GM12873 (cell line): ENCODE measurements around the gene TAPT1.

Experiments used
- TF ChIP-seq, protein P1 (sequence below): IDR thresholded peaks from 2 replicates; pipeline ENCODE4 v1.5.1; 2012; ENCODE audit warnings: low read depth, mild to moderate bottlenecking, moderate library complexity, low read length, control low read depth; ENCODE audit not compliant: insufficient read depth; ENCODE audit errors: missing control alignments

The TAPT1 gene

DNA sequence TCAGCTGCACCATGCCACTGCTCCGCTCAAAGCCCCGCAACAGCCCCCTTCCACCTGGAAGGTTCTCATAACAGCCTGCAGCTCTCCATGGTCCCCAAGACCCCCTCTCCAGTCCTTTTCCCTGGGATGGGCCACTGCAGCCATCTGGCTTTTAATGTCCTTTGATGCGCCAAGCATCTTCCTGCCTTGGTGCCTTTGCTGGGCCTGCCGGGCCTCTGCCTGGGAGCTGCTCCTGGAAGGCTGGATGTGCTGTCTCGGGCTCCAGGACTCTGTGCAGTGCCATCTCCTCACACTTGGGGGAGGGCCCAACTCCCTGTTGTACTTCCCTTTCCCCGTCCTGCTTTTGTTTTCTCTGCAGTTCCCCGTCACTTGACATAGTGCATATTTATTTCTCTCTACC, 60.3 kb downstream of the TAPT1 start:
- TF ChIP-seq, protein P1, sequence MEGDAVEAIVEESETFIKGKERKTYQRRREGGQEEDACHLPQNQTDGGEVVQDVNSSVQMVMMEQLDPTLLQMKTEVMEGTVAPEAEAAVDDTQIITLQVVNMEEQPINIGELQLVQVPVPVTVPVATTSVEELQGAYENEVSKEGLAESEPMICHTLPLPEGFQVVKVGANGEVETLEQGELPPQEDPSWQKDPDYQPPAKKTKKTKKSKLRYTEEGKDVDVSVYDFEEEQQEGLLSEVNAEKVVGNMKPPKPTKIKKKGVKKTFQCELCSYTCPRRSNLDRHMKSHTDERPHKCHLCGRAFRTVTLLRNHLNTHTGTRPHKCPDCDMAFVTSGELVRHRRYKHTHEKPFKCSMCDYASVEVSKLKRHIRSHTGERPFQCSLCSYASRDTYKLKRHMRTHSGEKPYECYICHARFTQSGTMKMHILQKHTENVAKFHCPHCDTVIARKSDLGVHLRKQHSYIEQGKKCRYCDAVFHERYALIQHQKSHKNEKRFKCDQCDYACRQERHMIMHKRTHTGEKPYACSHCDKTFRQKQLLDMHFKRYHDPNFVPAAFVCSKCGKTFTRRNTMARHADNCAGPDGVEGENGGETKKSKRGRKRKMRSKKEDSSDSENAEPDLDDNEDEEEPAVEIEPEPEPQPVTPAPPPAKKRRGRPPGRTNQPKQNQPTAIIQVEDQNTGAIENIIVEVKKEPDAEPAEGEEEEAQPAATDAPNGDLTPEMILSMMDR = no peak

DNA sequence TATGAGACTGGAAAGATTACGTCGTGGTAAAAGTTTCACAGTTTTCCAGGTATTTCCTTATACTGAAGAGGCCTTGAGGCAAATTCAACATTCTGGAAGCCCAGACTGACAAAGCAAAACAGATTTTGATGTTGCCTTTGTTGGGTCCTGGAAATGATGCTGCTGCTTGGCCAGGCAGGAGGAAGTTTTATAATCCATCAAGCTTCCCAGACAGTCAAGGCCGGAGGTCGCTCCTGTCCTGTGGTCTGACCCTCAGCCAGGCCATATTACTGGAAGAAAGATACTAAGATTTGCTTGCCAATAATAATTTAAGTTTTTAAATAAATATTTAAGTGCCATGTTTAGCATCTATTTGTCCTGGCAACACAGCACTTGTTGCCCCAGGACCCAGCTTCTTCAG, 63.4 kb downstream of the TAPT1 start:
- TF ChIP-seq, protein P1 = no peak

DNA sequence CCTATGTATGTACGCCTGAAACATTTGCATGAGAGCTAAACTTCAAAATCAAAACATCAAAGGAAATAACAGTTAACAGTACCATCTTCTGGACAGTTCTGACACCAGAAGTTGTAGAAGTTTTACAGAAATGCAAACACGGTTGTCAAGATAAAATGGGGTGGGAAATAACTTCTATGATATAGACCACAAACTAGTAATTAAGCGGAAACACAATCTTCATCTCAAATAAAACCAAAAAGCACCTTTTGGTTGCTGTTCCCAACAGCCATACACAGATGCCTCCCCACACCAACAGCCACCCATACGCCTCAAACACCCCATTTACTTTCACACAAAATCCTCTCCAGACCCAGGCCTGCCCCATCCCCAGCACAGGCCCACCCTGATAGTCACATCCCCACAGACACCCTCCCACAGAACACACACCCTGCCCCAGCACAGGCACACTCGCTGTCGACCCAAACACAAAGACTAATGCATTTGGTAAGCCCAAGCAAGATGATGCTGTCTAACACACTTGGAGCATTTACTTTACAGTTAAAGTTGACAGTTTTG, 64.3 kb downstream of the TAPT1 start:
- TF ChIP-seq, protein P1 = no peak

DNA sequence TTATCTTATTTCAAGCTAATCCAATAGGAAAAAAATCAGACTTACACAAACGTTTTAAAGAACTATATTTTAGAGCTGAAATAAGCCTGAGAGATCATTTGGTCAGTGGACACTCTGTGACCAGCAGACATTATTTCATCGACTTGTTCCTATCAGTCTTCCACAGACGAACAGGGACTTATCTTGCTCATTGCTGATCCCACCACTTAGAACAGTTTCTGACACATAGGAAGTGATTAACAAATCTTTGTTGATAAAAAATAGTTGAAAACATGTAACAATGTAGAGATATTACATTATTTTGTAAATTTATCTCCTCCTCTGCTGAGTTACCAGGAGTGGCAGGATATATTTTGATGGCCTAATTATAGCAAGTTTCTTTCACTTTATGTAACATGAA, 65.8 kb downstream of the TAPT1 start:
- TF ChIP-seq, protein P1 = no peak

DNA sequence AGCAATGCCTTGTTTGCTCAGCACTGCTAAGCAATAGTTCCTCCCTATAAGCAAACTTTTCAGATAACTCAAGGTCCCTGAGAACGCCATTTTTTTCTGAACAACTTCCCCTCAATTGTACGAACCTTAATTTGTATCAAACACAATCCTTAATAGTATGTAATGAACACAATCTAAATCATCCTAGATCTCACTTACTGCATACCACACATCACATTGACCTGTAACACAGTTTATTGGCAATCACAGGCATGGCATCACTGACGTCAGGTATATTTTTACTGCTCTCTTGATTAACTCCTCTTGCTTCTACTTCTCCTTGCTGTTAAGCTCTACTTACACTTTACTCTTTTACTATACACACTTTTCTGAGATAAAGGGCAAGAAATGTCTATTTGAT, 67.0 kb downstream of the TAPT1 start:
- TF ChIP-seq, protein P1 = no peak

DNA sequence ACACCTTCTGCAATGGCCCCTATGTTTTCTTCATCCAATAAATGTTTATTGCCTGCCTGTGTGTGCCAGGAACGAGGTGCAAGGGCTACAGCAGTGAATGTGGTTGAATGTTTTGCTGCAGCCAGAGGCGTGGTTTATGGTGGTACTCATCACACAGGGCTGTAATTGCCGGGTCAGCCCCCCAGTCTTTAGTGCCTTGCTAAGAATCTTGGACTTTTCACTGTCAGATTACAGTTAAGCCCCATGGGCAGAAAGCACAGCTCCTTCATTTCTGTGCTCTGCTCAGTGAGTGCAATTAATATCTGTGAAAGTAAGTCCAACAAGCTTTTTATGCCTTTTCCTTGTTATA, 67.8 kb downstream of the TAPT1 start:
- TF ChIP-seq, protein P1 = no peak

DNA sequence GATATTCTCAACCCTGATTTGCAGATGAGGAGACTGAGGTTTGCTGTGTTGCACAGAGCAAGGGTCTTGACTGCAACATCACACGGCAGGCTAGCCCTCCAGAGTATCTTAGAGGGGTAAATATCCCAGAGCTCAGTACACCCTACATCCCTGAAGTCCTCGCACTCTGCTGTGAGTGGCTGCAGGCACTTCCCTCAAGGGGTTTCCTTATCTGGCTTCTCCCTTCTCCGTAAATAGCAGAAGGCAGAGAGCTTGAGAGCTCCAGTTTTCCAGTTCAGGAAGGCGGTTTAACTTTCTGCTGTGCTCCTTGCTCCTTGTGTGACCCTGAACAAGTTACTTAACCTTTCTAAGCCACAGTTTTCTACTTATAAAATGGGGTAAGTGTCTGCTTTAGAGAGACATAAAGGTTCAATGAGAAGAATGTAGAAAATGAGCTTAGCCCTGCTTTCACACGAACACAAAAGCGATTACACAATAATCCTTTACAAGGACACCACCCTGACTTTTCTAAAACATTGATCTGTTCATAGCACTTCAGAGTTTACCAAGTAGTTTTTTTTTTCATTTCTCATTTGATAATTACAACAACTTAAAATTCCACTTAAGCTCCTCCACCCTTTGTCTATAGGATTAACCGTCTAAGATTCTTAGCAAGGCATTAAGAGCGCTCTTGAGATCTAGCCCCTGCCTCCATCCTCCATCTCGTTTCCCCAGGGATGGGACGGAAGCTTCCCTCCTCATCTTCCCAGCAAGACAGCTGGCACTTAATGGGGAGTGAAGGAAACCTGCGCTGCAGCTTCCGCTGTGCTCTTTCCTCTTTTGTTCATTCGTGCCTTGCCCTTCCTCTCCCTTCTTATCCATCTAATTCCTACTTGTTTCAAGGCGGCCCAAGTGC, 68.4 kb downstream of the TAPT1 start:
- TF ChIP-seq, protein P1 = no peak
